ENCODE measurements around the gene KCNIP4. TPM values are rescaled to one million over a fixed set of nuclear protein-coding genes. Genes with fewer than 3 reads are reported as not detected.

Gene KCNIP4
- total RNA-seq, 4 donors from 2014 or later: 0.19 to 0.50 (median 0.34) TPM; not detected in 1

DNA sequence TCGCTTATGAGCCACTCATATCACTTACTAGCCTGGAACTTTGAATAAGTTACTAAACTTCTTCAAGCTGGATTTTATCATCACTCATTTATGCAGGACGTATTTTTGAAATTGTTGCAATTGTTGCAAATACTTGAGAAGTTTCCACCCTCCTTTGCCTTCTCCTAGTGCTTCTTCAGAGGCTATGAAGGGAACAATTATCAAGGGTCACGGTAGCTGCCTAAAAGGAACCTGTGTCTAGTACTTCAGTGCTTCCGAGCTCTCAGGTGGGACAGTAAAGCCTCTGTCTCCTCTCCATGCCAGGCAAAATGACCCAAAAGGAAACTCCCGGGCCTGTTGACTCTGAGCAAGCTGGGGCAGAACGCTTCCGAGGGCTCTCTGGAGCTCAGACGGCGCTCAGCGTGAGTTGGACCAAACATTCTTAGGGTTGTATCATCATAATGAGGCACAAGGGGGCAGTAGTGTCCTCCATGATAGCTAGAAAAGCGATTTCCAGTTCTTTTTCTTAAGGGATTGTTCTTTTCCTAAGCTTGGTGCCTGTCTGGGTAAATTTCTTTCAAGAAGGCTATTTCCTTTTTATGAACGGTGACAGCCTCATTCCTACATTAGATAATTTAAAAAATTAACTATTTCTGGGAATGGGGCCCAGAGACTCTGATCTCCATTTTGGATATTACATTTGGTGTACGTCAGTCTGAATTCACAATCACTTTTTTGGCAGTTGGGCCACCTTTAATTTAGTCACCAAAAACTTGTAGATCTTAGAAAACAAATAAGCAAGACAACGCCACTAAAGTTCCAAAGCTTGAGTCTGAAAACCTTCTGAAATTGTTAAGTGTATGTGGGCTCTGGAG lies 1175.2 kb downstream of the KCNIP4 start:
- no peak for DNase-seq (ENCODE audit: extremely low spot score)
- intact Hi-C loops (cut with DNase I): loop anchor here (2.0 to 5.0 kb wide), 3 partner anchors 361 to 994 kb away; no protein-coding TSS in a partner anchor
- no peaks in the 10 kb centered on the region for H3K36me3 ChIP-seq
- H3K27ac ChIP-seq (replicated peaks in 1 of 4): no peak overlapping the region
- no peaks in the 10 kb centered on the region for H3K9me3 ChIP-seq
- H3K27me3 ChIP-seq: no peaks in the 10 kb centered on the region
- H3K4me3 ChIP-seq: no peak overlapping the region
- WGBS: 35% methylated on average over 14 of the region's 14 CpGs
- H3K4me1 ChIP-seq: peaks cover 0 to 9% (median 4%) of the 10 kb centered on the region in 4 donors
- TF ChIP-seq CTCF (IDR thresholded peaks at IDR 0.05) (peak; percentile 49 to 67 (median 64)), POLR2A (IDR thresholded peaks at IDR 0.05; ENCODE audit: low read depth) (no peak)

DNA sequence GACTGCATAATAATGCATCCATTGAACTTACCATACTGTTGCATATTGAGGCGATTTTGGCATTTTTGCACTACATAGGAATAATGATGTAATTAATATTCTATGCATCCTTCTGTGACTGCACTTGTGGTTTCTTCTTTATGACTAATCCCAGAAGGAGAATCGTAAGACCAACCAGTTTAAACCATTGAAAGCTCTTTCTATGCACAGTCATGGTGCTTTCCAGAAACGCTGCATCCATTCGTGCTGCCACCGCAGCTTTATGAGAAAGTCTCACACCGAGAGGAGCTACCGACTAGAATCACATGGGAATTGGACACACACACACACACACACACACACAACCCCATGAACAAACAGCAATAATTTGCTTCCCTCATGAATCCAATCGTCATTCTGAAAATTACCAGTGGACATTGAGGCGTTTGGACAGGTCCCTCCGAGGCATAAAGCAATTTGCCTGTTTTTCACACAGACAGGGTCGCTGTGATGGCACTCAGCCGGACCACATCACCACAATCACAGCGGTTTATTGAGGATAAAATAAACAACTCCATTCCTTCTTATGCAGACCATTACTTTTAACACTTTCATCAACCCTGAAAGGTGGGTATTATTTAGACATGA lies 1184.1 kb downstream of the KCNIP4 start:
- intact Hi-C loops (cut with DNase I): no loop called here
- no peaks in the 10 kb centered on the region for H3K27me3 ChIP-seq
- DNase-seq (ENCODE audit: extremely low spot score): no peak
- no peaks in the 10 kb centered on the region for H3K4me1 ChIP-seq
- H3K4me3 ChIP-seq: no peak overlapping the region
- TF ChIP-seq POLR2A (IDR thresholded peaks at IDR 0.05; ENCODE audit: low read depth) (no peak), CTCF (IDR thresholded peaks at IDR 0.05) (no peak), EP300 (IDR thresholded peaks at IDR 0.05) (no peak), POLR2AphosphoS5 (IDR thresholded peaks at IDR 0.05) (no peak)
- no peak overlapping the region for H3K27ac ChIP-seq (replicated peaks in 1 of 4)
- 81% methylated on average over 13 of the region's 13 CpGs for WGBS
- H3K9me3 ChIP-seq: no peaks in the 10 kb centered on the region
- no peaks in the 10 kb centered on the region for H3K36me3 ChIP-seq

DNA sequence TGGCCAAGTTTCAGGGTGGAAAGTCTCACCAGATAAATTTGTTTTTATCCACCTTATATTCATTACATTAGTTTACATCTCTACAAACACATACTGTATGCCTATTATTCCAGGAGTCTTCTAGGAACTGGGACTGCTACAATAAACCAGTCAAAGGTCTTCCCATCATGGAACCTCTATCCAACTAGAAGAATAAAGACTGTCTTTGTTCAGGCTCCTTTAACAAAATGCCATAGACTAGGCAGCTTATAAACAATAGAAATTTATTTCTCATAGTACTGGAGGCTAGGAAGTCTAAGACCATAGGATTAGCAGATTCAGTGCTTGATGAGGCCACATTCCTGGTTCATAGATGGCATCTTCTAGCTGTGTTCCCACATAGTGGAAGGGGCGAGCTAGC lies 1186.7 kb downstream of the KCNIP4 start:
- H3K4me1 ChIP-seq: no peaks in the 10 kb centered on the region
- DNase-seq (ENCODE audit: extremely low spot score): no peak
- no peaks in the 10 kb centered on the region for H3K9me3 ChIP-seq
- intact Hi-C loops (cut with DNase I): no loop called here
- H3K27me3 ChIP-seq: no peaks in the 10 kb centered on the region
- TF ChIP-seq EP300 (IDR thresholded peaks at IDR 0.05) (no peak), CTCF (IDR thresholded peaks at IDR 0.05) (no peak), POLR2AphosphoS5 (IDR thresholded peaks at IDR 0.05) (no peak), POLR2A (IDR thresholded peaks at IDR 0.05; ENCODE audit: low read depth) (no peak)
- no peak overlapping the region for H3K27ac ChIP-seq (replicated peaks in 1 of 4)
- no peak overlapping the region for H3K4me3 ChIP-seq
- WGBS: 100% methylated on average over 1 of the region's 1 CpG
- H3K36me3 ChIP-seq: no peaks in the 10 kb centered on the region

GRCh38 chr4:20761382-20761781 lies 1187.2 kb downstream of the KCNIP4 start:
- Histone ChIP-seq H3K4me1 (no peaks in the 10 kb centered on the region), H3K4me3 (no peak overlapping the region), H3K36me3 (no peaks in the 10 kb centered on the region), H3K9me3 (no peaks in the 10 kb centered on the region), H3K27ac (replicated peaks in 1 of 4) (no peak overlapping the region), H3K27me3 (no peaks in the 10 kb centered on the region)
- no peak for DNase-seq (ENCODE audit: extremely low spot score)
- TF ChIP-seq EP300 (IDR thresholded peaks at IDR 0.05) (no peak), POLR2AphosphoS5 (IDR thresholded peaks at IDR 0.05) (no peak), CTCF (IDR thresholded peaks at IDR 0.05) (no peak), POLR2A (IDR thresholded peaks at IDR 0.05; ENCODE audit: low read depth) (no peak)
- intact Hi-C loops (cut with DNase I): no loop called here

Data from esophagus muscularis mucosa (tissue), 4 donors.